Mesendoderm (in vitro differentiated cells): ENCODE measurements around the gene MMP7.

Experiments used
- DNase-seq: peaks from one replicate; pipeline ENCODE4 v3.0.0; 2013
- H2AK5ac ChIP-seq: 2 replicates; pipeline ENCODE4 v1.6.1; 2013; ENCODE audit warnings: low read length, inconsistent platforms
- H2BK120ac ChIP-seq: 2 replicates; pipeline ENCODE4 v1.6.1; 2013; ENCODE audit warnings: low read depth, mild to moderate bottlenecking, low read length, moderate library complexity, mixed read lengths
- H2BK15ac ChIP-seq: replicated peaks from 2 replicates; pipeline ENCODE4 v1.6.1; 2013; ENCODE audit warnings: low read depth, mild to moderate bottlenecking, moderate library complexity
- H2BK5ac ChIP-seq: 2 replicates; pipeline ENCODE4 v1.6.1; 2013; ENCODE audit warnings: low read length, inconsistent platforms
- H3K18ac ChIP-seq: 2 replicates; pipeline ENCODE4 v1.6.1; 2013; ENCODE audit warnings: mild to moderate bottlenecking, low read length, mixed read lengths
- H3K23ac ChIP-seq: one replicate; pipeline ENCODE4 v1.6.1; 2013; ENCODE audit warnings: low read length
- H3K27ac ChIP-seq: 2 replicates; pipeline ENCODE4 v1.5.1; 2013; ENCODE audit warnings: low read depth, mild to moderate bottlenecking, inconsistent platforms, low read length, moderate library complexity
- H3K27me3 ChIP-seq: 2 replicates; pipeline ENCODE4 v1.6.1; 2013; ENCODE audit warnings: low read length, control low read depth, mild to moderate bottlenecking, inconsistent platforms; ENCODE audit not compliant: insufficient read depth, poor library complexity
- H3K36me3 ChIP-seq: 2 replicates; pipeline ENCODE4 v1.6.1; 2013; ENCODE audit warnings: low read length, inconsistent platforms; ENCODE audit not compliant: control insufficient read depth, insufficient read depth
- H3K4ac ChIP-seq: one replicate; pipeline ENCODE4 v1.6.1; 2013; ENCODE audit warnings: low read depth, mild to moderate bottlenecking, low read length, moderate library complexity
- H3K4me1 ChIP-seq: 2 replicates; pipeline ENCODE4 v1.6.1; 2013; ENCODE audit warnings: low read depth, low read length, inconsistent platforms; ENCODE audit not compliant: control insufficient read depth
- H3K4me2 ChIP-seq: 2 replicates; pipeline ENCODE4 v1.6.1; 2013; ENCODE audit warnings: low read length
- H3K4me3 ChIP-seq: 2 replicates; pipeline ENCODE4 v1.5.1; 2013; ENCODE audit warnings: mild to moderate bottlenecking, low read length
- H3K56ac ChIP-seq: one replicate; pipeline ENCODE4 v1.6.1; 2013; ENCODE audit warnings: low read length
- H3K79me1 ChIP-seq: 2 replicates; pipeline ENCODE4 v1.6.1; 2013; ENCODE audit warnings: low read length, inconsistent platforms
- H3K79me2 ChIP-seq: 2 replicates; pipeline ENCODE4 v1.6.1; 2013; ENCODE audit warnings: mild to moderate bottlenecking, low read length; ENCODE audit not compliant: control insufficient read depth, insufficient read depth
- H3K9ac ChIP-seq: 2 replicates; pipeline ENCODE4 v1.6.1; 2013; ENCODE audit warnings: low read length, inconsistent platforms
- H4K5ac ChIP-seq: one replicate; pipeline ENCODE4 v1.6.1; 2013; ENCODE audit warnings: low read length
- H4K8ac ChIP-seq: one replicate; pipeline ENCODE4 v1.6.1; 2013; ENCODE audit warnings: low read depth, mild to moderate bottlenecking, control low read depth, low read length, moderate library complexity
- WGBS: extraction: QIAGEN DNeasy Blood & Tissue Kit; methylation state at CpG from one replicate; pipeline ENCODE4 v1.1.7; 2013; ENCODE audit warnings: low lambda C conversion rate, missing lambda C conversion rate; ENCODE audit not compliant: insufficient coverage; ENCODE audit errors: extremely low coverage; 5-methylcytosine and 5-hydroxymethylcytosine counted together

The MMP7 gene

DNA sequence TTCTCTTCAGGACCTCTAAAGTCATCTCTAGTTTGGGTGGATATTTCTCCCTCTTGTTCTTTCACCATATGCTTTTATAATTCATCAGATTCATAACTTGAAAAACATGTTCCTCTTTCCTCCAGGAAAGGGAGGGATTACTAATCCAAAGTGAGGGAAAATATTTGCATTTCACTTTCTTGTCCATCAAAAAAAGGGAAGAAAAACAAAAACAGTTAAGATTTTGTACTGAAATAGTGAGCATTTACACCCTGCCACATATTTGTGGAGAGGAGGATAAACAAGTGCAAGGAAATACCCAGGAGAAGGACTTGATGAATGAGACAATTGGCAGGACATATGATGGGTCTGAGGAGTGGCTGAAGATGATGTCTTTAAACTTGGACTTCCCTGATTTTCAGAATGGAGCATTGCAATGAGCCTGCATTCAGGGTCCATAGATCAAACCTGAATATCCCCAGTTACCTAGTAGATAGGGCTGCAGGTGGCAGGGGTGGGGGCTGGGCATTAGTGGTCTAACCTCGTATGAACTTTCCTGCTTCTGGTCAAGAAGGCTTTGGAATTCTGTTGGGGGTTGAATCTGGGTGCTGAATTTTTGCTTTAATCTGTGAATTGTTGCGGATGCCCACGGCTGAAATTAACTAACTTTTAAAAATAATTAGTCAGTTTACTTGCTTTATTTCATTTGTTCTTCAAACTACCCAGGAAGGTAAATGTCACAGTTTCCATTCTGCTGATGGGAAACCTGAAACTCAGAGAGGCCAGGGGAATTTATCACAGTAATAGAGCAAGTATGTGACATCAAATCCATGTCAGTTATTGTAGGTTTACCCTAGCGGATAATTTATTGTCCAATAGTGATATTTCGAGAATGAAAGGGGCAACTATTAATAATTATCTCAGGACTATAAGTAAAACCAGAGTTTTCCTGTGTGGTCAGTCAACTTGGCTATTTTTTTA is 41.1 kb downstream of the MMP7 start:
- H3K56ac ChIP-seq = no peak overlapping the region
- no peaks in the 10 kb centered on the region for H3K4me1 ChIP-seq
- H3K4me3 ChIP-seq = no peak overlapping the region
- no peaks in the 10 kb centered on the region for H3K79me1 ChIP-seq
- no peak overlapping the region for H4K8ac ChIP-seq
- no peak overlapping the region for H3K23ac ChIP-seq
- H2BK5ac ChIP-seq = no peak overlapping the region
- no peak overlapping the region for H2AK5ac ChIP-seq
- H3K79me2 ChIP-seq = no peaks in the 10 kb centered on the region
- H3K4me2 ChIP-seq = no peak overlapping the region
- H3K4ac ChIP-seq = no peak overlapping the region
- no peak overlapping the region for H3K18ac ChIP-seq
- no peak overlapping the region for H2BK120ac ChIP-seq
- no peaks in the 10 kb centered on the region for H3K36me3 ChIP-seq
- no peak overlapping the region for H3K27ac ChIP-seq
- no peak overlapping the region for H2BK15ac ChIP-seq
- no CpG with 5 or more reads among the region's 5 CpGs for WGBS
- no peak overlapping the region for H3K9ac ChIP-seq
- H4K5ac ChIP-seq = no peak overlapping the region
- no peak for DNase-seq
- H3K27me3 ChIP-seq = no peaks in the 10 kb centered on the region

GRCh38 chr11:102488208-102488607 is 42.3 kb downstream of the MMP7 start:
- Histone ChIP-seq H2BK5ac (no peak overlapping the region), H4K5ac (no peak overlapping the region), H3K4ac (no peak overlapping the region), H3K79me1 (no peaks in the 10 kb centered on the region), H3K4me1 (no peaks in the 10 kb centered on the region), H2BK120ac (no peak overlapping the region), H3K4me2 (no peak overlapping the region), H3K79me2 (no peaks in the 10 kb centered on the region), H3K4me3 (no peak overlapping the region), H3K56ac (no peak overlapping the region), H3K27ac (no peak overlapping the region), H2BK15ac (no peak overlapping the region), H3K36me3 (no peaks in the 10 kb centered on the region), H2AK5ac (no peak overlapping the region), H3K9ac (no peak overlapping the region), H3K18ac (no peak overlapping the region), H4K8ac (no peak overlapping the region), H3K23ac (no peak overlapping the region), H3K27me3 (no peaks in the 10 kb centered on the region)
- DNase-seq = no peak
- no CpG with 5 or more reads among the region's 3 CpGs for WGBS

DNA sequence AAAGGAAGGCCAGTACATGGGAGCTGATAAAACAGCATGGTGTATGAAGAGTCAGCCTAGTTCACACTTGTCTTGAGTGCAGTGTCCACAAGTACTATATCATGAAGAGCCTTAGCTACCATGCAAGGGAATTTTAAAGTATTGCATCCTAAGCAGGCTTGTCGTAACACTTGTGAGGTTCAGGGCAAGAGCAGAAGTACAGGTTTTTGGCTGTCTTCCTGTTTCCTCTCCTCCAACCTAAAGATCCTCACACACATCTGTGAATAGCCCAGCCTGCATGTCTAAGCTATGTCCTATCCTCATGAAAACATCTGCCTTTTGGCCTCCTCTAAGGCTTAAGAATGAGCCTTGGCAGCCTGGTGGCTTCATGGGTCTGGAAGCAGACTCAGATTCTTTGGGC is 43.3 kb downstream of the MMP7 start:
- H4K8ac ChIP-seq = no peak overlapping the region
- H3K79me2 ChIP-seq = no peaks in the 10 kb centered on the region
- no peak overlapping the region for H3K23ac ChIP-seq
- H3K4me2 ChIP-seq = no peak overlapping the region
- no peak overlapping the region for H3K4ac ChIP-seq
- H4K5ac ChIP-seq = no peak overlapping the region
- no CpG with 5 or more reads among the region's 1 CpG for WGBS
- no peaks in the 10 kb centered on the region for H3K27me3 ChIP-seq
- no peak for DNase-seq
- no peak overlapping the region for H3K9ac ChIP-seq
- H2AK5ac ChIP-seq = no peak overlapping the region
- no peaks in the 10 kb centered on the region for H3K36me3 ChIP-seq
- no peak overlapping the region for H3K4me3 ChIP-seq
- H2BK5ac ChIP-seq = no peak overlapping the region
- no peak overlapping the region for H2BK15ac ChIP-seq
- H3K56ac ChIP-seq = no peak overlapping the region
- H3K18ac ChIP-seq = no peak overlapping the region
- no peaks in the 10 kb centered on the region for H3K79me1 ChIP-seq
- H2BK120ac ChIP-seq = no peak overlapping the region
- H3K4me1 ChIP-seq = no peaks in the 10 kb centered on the region
- no peak overlapping the region for H3K27ac ChIP-seq

DNA sequence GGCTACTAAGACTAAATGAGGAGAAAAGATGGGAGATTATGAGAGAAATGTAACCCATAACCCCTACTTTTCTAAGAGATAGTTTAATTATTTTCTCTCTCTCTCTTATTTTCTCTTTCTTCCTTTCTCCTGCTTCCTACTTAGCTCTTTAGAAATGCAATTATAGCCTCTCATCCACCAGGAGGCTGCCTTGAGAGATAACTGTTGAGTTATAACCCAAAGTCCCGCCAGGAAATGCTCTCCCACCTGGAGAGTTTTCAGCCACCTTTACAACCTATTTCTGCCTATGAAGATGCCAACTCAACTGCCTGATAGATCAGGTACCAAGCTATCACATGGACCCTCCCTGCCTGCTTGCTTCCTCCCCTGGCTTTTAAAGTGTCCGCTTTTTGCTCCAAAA is 44.0 kb downstream of the MMP7 start:
- no CpG with 5 or more reads among the region's 2 CpGs for WGBS
- no peaks in the 10 kb centered on the region for H3K27me3 ChIP-seq
- H3K79me2 ChIP-seq = no peaks in the 10 kb centered on the region
- H3K56ac ChIP-seq = no peak overlapping the region
- no peak overlapping the region for H3K9ac ChIP-seq
- no peak overlapping the region for H3K4me3 ChIP-seq
- H3K27ac ChIP-seq = no peak overlapping the region
- no peak for DNase-seq
- H4K8ac ChIP-seq = no peak overlapping the region
- no peaks in the 10 kb centered on the region for H3K36me3 ChIP-seq
- H4K5ac ChIP-seq = no peak overlapping the region
- H2BK15ac ChIP-seq = no peak overlapping the region
- H3K4me2 ChIP-seq = no peak overlapping the region
- H3K79me1 ChIP-seq = no peaks in the 10 kb centered on the region
- no peak overlapping the region for H3K18ac ChIP-seq
- no peak overlapping the region for H3K4ac ChIP-seq
- no peak overlapping the region for H2BK120ac ChIP-seq
- no peak overlapping the region for H3K23ac ChIP-seq
- H2BK5ac ChIP-seq = no peak overlapping the region
- no peak overlapping the region for H2AK5ac ChIP-seq
- no peaks in the 10 kb centered on the region for H3K4me1 ChIP-seq

- H3K9ac ChIP-seq = no peak overlapping the region
- H2BK5ac ChIP-seq = no peak overlapping the region
- H3K27me3 ChIP-seq = no peaks in the 10 kb centered on the region
- DNase-seq = no peak
- H2BK120ac ChIP-seq = no peak overlapping the region
- H2AK5ac ChIP-seq = no peak overlapping the region
- no peaks in the 10 kb centered on the region for H3K79me1 ChIP-seq
- no peak overlapping the region for H3K56ac ChIP-seq
- no peak overlapping the region for H3K4ac ChIP-seq
- no CpG with 5 or more reads among the region's 2 CpGs for WGBS
- H3K27ac ChIP-seq = no peak overlapping the region
- H3K4me1 ChIP-seq = peaks cover 3% of the 10 kb centered on the region
- H3K4me3 ChIP-seq = no peak overlapping the region
- no peak overlapping the region for H3K18ac ChIP-seq
- H3K23ac ChIP-seq = no peak overlapping the region
- no peak overlapping the region for H2BK15ac ChIP-seq
- H3K36me3 ChIP-seq = no peaks in the 10 kb centered on the region
- no peak overlapping the region for H4K5ac ChIP-seq
- no peak overlapping the region for H4K8ac ChIP-seq
- no peaks in the 10 kb centered on the region for H3K79me2 ChIP-seq
- no peak overlapping the region for H3K4me2 ChIP-seq
These were observed 45.3 kb downstream of the MMP7 start for GRCh38 chr11:102485095-102485722.
